GM12878 (cell line): ENCODE data around the gene GIGYF2. TPM values are rescaled to one million over a fixed set of nuclear protein-coding genes. Genes with fewer than 3 reads are reported as not detected.

ENCODE experiments used
- ATAC-seq: fragments of 200-7000 bp; cut with Tn5 transposase; 3 replicates; pipeline ENCODE4 v1.9.1; 2020; ENCODE audit warnings: mild to moderate bottlenecking, moderate library complexity
- BruUV-seq: library from RNA; stranded (reverse); fragments of 400-500 nt; replicated peaks from 2 replicates; lab custom pipeline; 2021; lab: Mats Ljungman, UMichigan
- CTCF ChIA-PET: fragments of 300-600 bp; sonication (Branson Sonifier 250); formaldehyde crosslinking; extraction: SDS; loops from one replicate; lab custom pipeline; 2021; ENCODE audit warnings: inconsistent platforms; lab: Yijun Ruan, JAX
- POLR2A ChIA-PET: fragments of 350-600 bp; formaldehyde crosslinking; extraction: SDS; loops from one replicate; lab custom pipeline; 2021; ENCODE audit warnings: inconsistent platforms; lab: Charles Lee
- RAD21 ChIA-PET: fragments of 300-600 bp; sonication (Branson Sonifier 250); formaldehyde crosslinking; loops from one replicate; lab custom pipeline; 2023; ENCODE audit warnings: antibody characterized with exemption; ENCODE audit not compliant: unreplicated experiment; lab: Charles Lee
- SMC1A ChIA-PET: fragments of 300-600 bp; sonication (Branson Sonifier 250); formaldehyde crosslinking; loops from one replicate; lab custom pipeline; 2023; ENCODE audit not compliant: unreplicated experiment, uncharacterized antibody; lab: Charles Lee
- DNase-seq: peaks from one replicate; pipeline ENCODE4 v3.0.0-alpha.2; 2011; ENCODE audit warnings: low read depth, low spot score
- FAIRE-seq: peaks from 3 replicates; lab custom pipeline; 2011; peaks lifted over from hg19 to GRCh38; lab: Jason Lieb, UNC
- H2AFZ ChIP-seq: 2 replicates; pipeline ENCODE4 v1.6.0; 2011; ENCODE audit warnings: low read depth, low read length, control low read depth; ENCODE audit not compliant: control insufficient read depth
- H3K27ac ChIP-seq: 2 replicates; pipeline ENCODE4 v1.5.1; 2011; ENCODE audit warnings: control low read depth; ENCODE audit not compliant: control insufficient read depth, insufficient read depth
- H3K27me3 ChIP-seq, 2 experiments: replicated peaks in 1 of 2; 2 replicates each; pipeline versions ENCODE4 v1.6.0 to v1.6.1; 2011; ENCODE audit warnings: low read length in 1 of 2; ENCODE audit not compliant: control insufficient read depth in 2 of 2, insufficient read depth in 2 of 2
- H3K36me3 ChIP-seq, 2 experiments: 2 replicates each; pipeline ENCODE4 v1.5.1; 2011; ENCODE audit warnings: low read length in 1 of 2; ENCODE audit not compliant: control insufficient read depth in 2 of 2, insufficient read depth in 2 of 2
- H3K4me1 ChIP-seq: 2 replicates; pipeline ENCODE4 v1.6.1; 2011; ENCODE audit warnings: mild to moderate bottlenecking, low read length, moderate library complexity, mixed read lengths; ENCODE audit not compliant: control insufficient read depth, insufficient read depth
- H3K4me2 ChIP-seq: 2 replicates; pipeline ENCODE4 v1.6.0; 2011; ENCODE audit warnings: control low read depth; ENCODE audit not compliant: control insufficient read depth, insufficient read depth
- H3K4me3 ChIP-seq: fragments of 200-600 bp; sonication (generic); 2 replicates; pipeline ENCODE4 v1.5.1; 2016
- H3K79me2 ChIP-seq: 2 replicates; pipeline ENCODE4 v1.6.0; 2011; ENCODE audit warnings: low read length; ENCODE audit not compliant: control insufficient read depth, insufficient read depth
- H3K9ac ChIP-seq: 2 replicates; pipeline ENCODE4 v1.8.0; 2011; ENCODE audit warnings: low read length, control low read depth, mixed read lengths; ENCODE audit not compliant: control insufficient read depth, insufficient read depth
- H3K9me3 ChIP-seq: replicated peaks from 3 replicates; pipeline ENCODE4 v1.5.1; 2011; ENCODE audit warnings: mild to moderate bottlenecking, low read length; ENCODE audit not compliant: control insufficient read depth, insufficient read depth
- H4K20me1 ChIP-seq: 2 replicates; pipeline ENCODE4 v1.6.0; 2011; ENCODE audit not compliant: control insufficient read depth, insufficient read depth
- ATF3 ChIP-seq: IDR thresholded peaks from 2 replicates; pipeline ENCODE4 v1.6.1; 2011; ENCODE audit warnings: low read depth, mild to moderate bottlenecking, low read length, moderate library complexity, borderline replicate concordance; ENCODE audit errors: extremely low read depth
- BHLHE40 ChIP-seq, 2 experiments: fragments of 450-650 bp in 1 of 2; IDR thresholded peaks; 2 replicates each; pipeline ENCODE4 v1.6.1; 2011 to 2017; ENCODE audit warnings: low read depth in 2 of 2, borderline replicate concordance in 1 of 2, improper control_type of control experiment in 1 of 2, low read length in 1 of 2, mild to moderate bottlenecking in 1 of 2
- CEBPZ ChIP-seq: fragments of 150-350 bp; IDR thresholded peaks from 2 replicates; pipeline ENCODE4 v1.6.1; 2016; ENCODE audit warnings: low read depth, low read length
- HDGF ChIP-seq: fragments of 450-650 bp; IDR thresholded peaks from 2 replicates; pipeline ENCODE4 v1.6.1; 2016; ENCODE audit warnings: antibody characterized with exemption
- JUND ChIP-seq: IDR thresholded peaks from 2 replicates; pipeline ENCODE4 v1.6.1; 2012; ENCODE audit warnings: low read depth, mild to moderate bottlenecking, low read length, improper control_type of control experiment, moderate library complexity
- MEF2A ChIP-seq: IDR thresholded peaks from 2 replicates; pipeline ENCODE4 v1.6.1; 2011; ENCODE audit warnings: low read depth, mild to moderate bottlenecking, low read length, moderate library complexity; ENCODE audit not compliant: insufficient read depth
- MYC ChIP-seq: IDR thresholded peaks from 2 replicates; pipeline ENCODE4 v1.6.1; 2011; ENCODE audit warnings: mild to moderate bottlenecking, low read length, moderate library complexity, inconsistent platforms; ENCODE audit not compliant: insufficient read depth, insufficient replicate concordance, insufficient read length, severe bottlenecking
- POLR2A ChIP-seq: IDR thresholded peaks from 2 replicates; pipeline ENCODE4 v1.6.1; 2011; ENCODE audit warnings: low read depth, mild to moderate bottlenecking, low read length
- POLR2AphosphoS5 ChIP-seq: IDR thresholded peaks from 2 replicates; pipeline ENCODE4 v1.6.1; 2011; ENCODE audit warnings: mild to moderate bottlenecking, low read length, inconsistent platforms
- ZBTB4 ChIP-seq: fragments of 450-650 bp; formaldehyde crosslinking; IDR thresholded peaks from 2 replicates; pipeline ENCODE4 v1.4.0; 2022; ENCODE audit warnings: mild to moderate bottlenecking, moderate library complexity
- ZNF274 ChIP-seq: IDR thresholded peaks from one replicate; pipeline ENCODE4 v1.8.0; 2011; ENCODE audit not compliant: insufficient read length, insufficient read depth
- ZNF592 ChIP-seq: fragments of 450-650 bp; IDR thresholded peaks from 2 replicates; pipeline ENCODE4 v1.6.1; 2017; ENCODE audit warnings: mild to moderate bottlenecking, moderate library complexity
- WGBS: methylation state at CpG from one replicate; pipeline ENCODE4 v1.1.6; 2016; ENCODE audit warnings: low lambda C conversion rate; ENCODE audit not compliant: insufficient replicate concordance, insufficient coverage; ENCODE audit errors: missing lambda C conversion rate; 5-methylcytosine and 5-hydroxymethylcytosine counted together
- in situ Hi-C: fragments of 300-500 bp; cut with MboI; formaldehyde crosslinking; loops from 9 replicates; pipeline ENCODE4 v1.14.3; 2018; ENCODE audit warnings: mixed read lengths
- intact Hi-C: fragments of 100-400 bp; cut with micrococcal nuclease; formaldehyde crosslinking; loops from one replicate; pipeline ENCODE4 v1.14.2; 2022; ENCODE audit not compliant: unreplicated experiment
- polyA plus RNA-seq, 11 experiments: library from polyadenylated mRNA; depleted of rRNA in 4 of 11; unstranded in 6 of 11; stranded (reverse) in 5 of 11; fragments of >200 nt; fragmentation: Nextera tagmentation in 4 of 11; fragmentation: Illumina TruSeq in 1 of 11; extraction: Ambion mirVana in 4 of 11; extraction: Trizol in 1 of 11; gene quantifications; 1 replicate in 1 of 11; 2 replicates in 10 of 11; pipeline versions ENCODE4 v1.2.1 to v1.2.3, GENCODE V29; 2011 to 2016; ENCODE audit warnings: inconsistent platforms in 2 of 11, missing spikeins in 2 of 11, low read depth in 1 of 11
- total RNA-seq, 4 experiments: library from RNA; depleted of rRNA in 3 of 4; stranded (reverse); fragments of >200 nt in 3 of 4; fragmentation: Illumina TruSeq in 1 of 4; extraction: Trizol in 1 of 4; gene quantifications; 2 replicates each; pipeline versions ENCODE4 v1.2.1 to v1.2.3, GENCODE V29; 2013 to 2021

The GIGYF2 gene
- total and polyA plus RNA-seq, 10 of the 15 experiments (the other 5 are each of a cell fraction or from before 2014, with no cell fraction given): 12.2 to 47.2 (median 39.0) TPM

GRCh38 chr2:232883116-232883721 lies 186.1 kb downstream of the GIGYF2 start:
- Histone ChIP-seq H3K9ac (no peak overlapping the region), H3K4me2 (no peak overlapping the region), H3K27ac (no peak overlapping the region), H2AFZ (no peak overlapping the region), H3K79me2 (no peaks in the 10 kb centered on the region), H3K4me3 (no peak overlapping the region), H3K36me3 (no peaks in the 10 kb centered on the region), H3K4me1 (no peaks in the 10 kb centered on the region), H3K9me3 (no peaks in the 10 kb centered on the region), H4K20me1 (no peaks in the 10 kb centered on the region), H3K27me3 (no peaks in the 10 kb centered on the region; a peak in 1 of 4 replicates)
- 66% methylated on average over 29 of the region's 29 CpGs for WGBS
- ATAC-seq (no peak; the same call in 2 of the 3 replicates), FAIRE-seq (no peak), DNase-seq (no peak)
- in situ Hi-C loops: no loop called here
- ChIA-PET SMC1A (no interaction called here), CTCF (no interaction called here), RAD21 (no interaction called here), POLR2A (no interaction called here)
- intact Hi-C loops: no loop called here
- BruUV-seq: no TSS peak
- no peak for TF ChIP-seq MYC
- no peak for TF ChIP-seq POLR2A
- no peak for TF ChIP-seq ATF3
- no peak for TF ChIP-seq POLR2AphosphoS5
- no peak for TF ChIP-seq HDGF
- TF ChIP-seq BHLHE40 (IDR thresholded peaks at IDR 0.05; ENCODE audit: borderline replicate concordance in 1 of 2, low read depth in 2 of 2, low read length in 1 of 2): no peak
- no peak for TF ChIP-seq ZNF274
- TF ChIP-seq CEBPZ: no peak
- TF ChIP-seq ZNF592: no peak
- TF ChIP-seq JUND: no peak
- no peak for TF ChIP-seq ZBTB4 (CRISPR knock-in tag)
- no peak for TF ChIP-seq MEF2A
